ENCODE results near the gene FKBP1A.

The FKBP1A gene

GRCh38 chr20:1383623-1384404, 9.0 kb downstream of the FKBP1A start:
- DNase-seq, result no peak

GRCh38 chr20:1382670-1383069, 10.2 kb downstream of the FKBP1A start:
- no peak for DNase-seq

GRCh38 chr20:1381753-1382591, 10.9 kb downstream of the FKBP1A start:
- DNase-seq, result no peak

GRCh38 chr20:1378735-1379125, 14.1 kb downstream of the FKBP1A start:
- no peak for DNase-seq

- DNase-seq, result no peak
Measured at GRCh38 chr20:1377984-1378734, 14.7 kb downstream of the FKBP1A start.

GRCh38 chr20:1377341-1377871, 15.4 kb downstream of the FKBP1A start:
- no peak for DNase-seq

- DNase-seq, result no peak
Measured at GRCh38 chr20:1376408-1377270, 16.2 kb downstream of the FKBP1A start.

GRCh38 chr20:1376007-1376406, 16.8 kb downstream of the FKBP1A start:
- no peak for DNase-seq

GRCh38 chr20:1375515-1375914, 17.3 kb downstream of the FKBP1A start:
- DNase-seq, result no peak

- DNase-seq, result no peak
Measured at GRCh38 chr20:1374246-1374645, 18.6 kb downstream of the FKBP1A start.

GRCh38 chr20:1373614-1374013, 19.2 kb downstream of the FKBP1A start:
- no peak for DNase-seq

- DNase-seq, result no peak
Measured at GRCh38 chr20:1373036-1373435, 19.8 kb downstream of the FKBP1A start.

GRCh38 chr20:1371830-1372539, 20.9 kb downstream of the FKBP1A start:
- no peak for DNase-seq

- DNase-seq, result no peak
Measured at GRCh38 chr20:1371202-1371782, 21.6 kb downstream of the FKBP1A start.

- no peak for DNase-seq
Measured at GRCh38 chr20:1370548-1371110, 22.2 kb downstream of the FKBP1A start.

GRCh38 chr20:1369970-1370369, 22.9 kb downstream of the FKBP1A start:
- DNase-seq, result no peak

GRCh38 chr20:1368448-1369199, 24.2 kb downstream of the FKBP1A start:
- no peak for DNase-seq

GRCh38 chr20:1367479-1367878, 25.4 kb downstream of the FKBP1A start:
- no peak for DNase-seq

- DNase-seq, result no peak
Measured at GRCh38 chr20:1364106-1364505, 28.7 kb downstream of the FKBP1A start.

- DNase-seq, result no peak
Measured at GRCh38 chr20:1363522-1363921, 29.3 kb downstream of the FKBP1A start.
